ENCODE results near the gene PDLIM5.

PDLIM5 gene

GRCh38 chr4:94420356-94420755, 31.4 kb upstream of the PDLIM5 start:
- FAIRE-seq = no peak
- no peak for DNase-seq (ENCODE audit: insufficient read length, low spot score)

- DNase-seq (ENCODE audit: insufficient read length, low spot score) (no peak), FAIRE-seq (no peak)
Measured at GRCh38 chr4:94426783-94427182, 25.0 kb upstream of the PDLIM5 start.

- no peak for DNase-seq (ENCODE audit: insufficient read length, low spot score)
- FAIRE-seq = no peak
Measured at GRCh38 chr4:94428884-94429283, 22.9 kb upstream of the PDLIM5 start.

GRCh38 chr4:94430406-94430805, 21.3 kb upstream of the PDLIM5 start:
- no peak for FAIRE-seq

GRCh38 chr4:94431388-94431787, 20.4 kb upstream of the PDLIM5 start:
- DNase-seq (ENCODE audit: insufficient read length, low spot score) = no peak

More at GRCh38 chr4:94430406-94430805, 21.3 kb upstream of the PDLIM5 start:
- DNase-seq (ENCODE audit: insufficient read length, low spot score) = no peak

GRCh38 chr4:94434505-94434904, 17.2 kb upstream of the PDLIM5 start:
- FAIRE-seq (no peak), DNase-seq (ENCODE audit: insufficient read length, low spot score) (no peak)

More at GRCh38 chr4:94431388-94431787, 20.4 kb upstream of the PDLIM5 start:
- no peak for FAIRE-seq

GRCh38 chr4:94435874-94436273, 15.9 kb upstream of the PDLIM5 start:
- no peak for DNase-seq (ENCODE audit: insufficient read length, low spot score)
- FAIRE-seq = no peak

GRCh38 chr4:94436512-94436911, 15.2 kb upstream of the PDLIM5 start:
- FAIRE-seq = no peak

GRCh38 chr4:94439606-94440005, 12.1 kb upstream of the PDLIM5 start:
- DNase-seq (ENCODE audit: insufficient read length, low spot score) (no peak), FAIRE-seq (no peak)

More at GRCh38 chr4:94436512-94436911, 15.2 kb upstream of the PDLIM5 start:
- DNase-seq (ENCODE audit: insufficient read length, low spot score) = no peak

GRCh38 chr4:94441838-94442237, 9.9 kb upstream of the PDLIM5 start:
- DNase-seq (ENCODE audit: insufficient read length, low spot score) (no peak), FAIRE-seq (no peak)

GRCh38 chr4:94442251-94442650, 9.5 kb upstream of the PDLIM5 start:
- no peak for FAIRE-seq
- DNase-seq (ENCODE audit: insufficient read length, low spot score) = no peak

- no peak for FAIRE-seq
- no peak for DNase-seq (ENCODE audit: insufficient read length, low spot score)
Measured at GRCh38 chr4:94446386-94446785, 5.4 kb upstream of the PDLIM5 start.

- no peak for FAIRE-seq
- no peak for DNase-seq (ENCODE audit: insufficient read length, low spot score)
Measured at GRCh38 chr4:94447754-94448411, 3.9 kb upstream of the PDLIM5 start.

GRCh38 chr4:94448815-94449375, 2.8 kb upstream of the PDLIM5 start:
- DNase-seq (ENCODE audit: insufficient read length, low spot score) = no peak
- no peak for FAIRE-seq

- peak; percentile 79 for FAIRE-seq
- DNase-seq (ENCODE audit: insufficient read length, low spot score) = no peak
Measured at GRCh38 chr4:94451051-94451694, 569 bp upstream of the PDLIM5 start.

GRCh38 chr4:94452476-94453371, 982 bp downstream of the PDLIM5 start:
- DNase-seq (ENCODE audit: insufficient read length, low spot score) (peak; percentile 5), FAIRE-seq (peak; percentile 86)

GRCh38 chr4:94453391-94453963, 1.7 kb downstream of the PDLIM5 start:
- DNase-seq (ENCODE audit: insufficient read length, low spot score) (no peak), FAIRE-seq (peak; percentile 83)

- DNase-seq (ENCODE audit: insufficient read length, low spot score) = no peak
- FAIRE-seq = no peak
Measured at GRCh38 chr4:94454405-94454804, 2.7 kb downstream of the PDLIM5 start.

GRCh38 chr4:94455081-94455480, 3.3 kb downstream of the PDLIM5 start:
- DNase-seq (ENCODE audit: insufficient read length, low spot score) = no peak
- FAIRE-seq = no peak

GRCh38 chr4:94457692-94458106, 6.0 kb downstream of the PDLIM5 start:
- FAIRE-seq = no peak
- no peak for DNase-seq (ENCODE audit: insufficient read length, low spot score)

- no peak for FAIRE-seq
Measured at GRCh38 chr4:94458682-94459081, 6.9 kb downstream of the PDLIM5 start.

More at GRCh38 chr4:94458682-94459081, 6.9 kb downstream of the PDLIM5 start:
- no peak for DNase-seq (ENCODE audit: insufficient read length, low spot score)

Measured in GM19239 (cell line).